HepG2 (cell line): ENCODE measurements around the gene HEATR5B.

Experiments
- AHDC1 ChIP-seq: sonication (generic); formaldehyde crosslinking; IDR thresholded peaks from 2 replicates; pipeline ENCODE4 v1.5.1; 2020; ENCODE audit warnings: mild to moderate bottlenecking, missing genetic modification reagents, borderline replicate concordance
- CTCF ChIP-seq: sonication (generic); formaldehyde crosslinking; IDR thresholded peaks from 2 replicates; pipeline ENCODE4 v1.5.0; 2020; ENCODE audit warnings: mild to moderate bottlenecking, missing genetic modification reagents, moderate library complexity
- EZH2 ChIP-seq: conservative IDR thresholded peaks from 2 replicates; pipeline ENCODE4 v1.6.1; 2012; ENCODE audit warnings: mild to moderate bottlenecking, low read depth, low read length, moderate library complexity
- SUZ12 ChIP-seq: fragments of 150-350 bp; IDR thresholded peaks from 2 replicates; pipeline ENCODE4 v1.6.1; 2014; ENCODE audit warnings: low read depth, low read length
- TBP ChIP-seq: sonication (generic); formaldehyde crosslinking; IDR thresholded peaks from 2 replicates; pipeline ENCODE4 v1.5.0; 2020; ENCODE audit warnings: missing genetic modification reagents
- USF2 ChIP-seq, 2 experiments: sonication (generic) in 1 of 2; formaldehyde crosslinking in 1 of 2; IDR thresholded peaks; 2 replicates each; pipeline versions ENCODE4 v1.5.1 to v1.6.1; 2011 to 2020; ENCODE audit warnings: borderline replicate concordance in 1 of 2, low read depth in 1 of 2, low read length in 1 of 2, mild to moderate bottlenecking in 1 of 2, missing genetic modification reagents in 1 of 2, moderate library complexity in 1 of 2
- ZBTB33 ChIP-seq: sonication (generic); formaldehyde crosslinking; IDR thresholded peaks from 2 replicates; pipeline ENCODE4 v1.4.0; 2020; ENCODE audit warnings: missing genetic modification reagents
- ZNF513 ChIP-seq: sonication (generic); formaldehyde crosslinking; conservative IDR thresholded peaks from 2 replicates; pipeline ENCODE4 v1.5.0; 2020; ENCODE audit warnings: missing genetic modification reagents

- TF ChIP-seq CTCF = no peak
- TF ChIP-seq USF2 (IDR thresholded peaks at IDR 0.05; ENCODE audit: low read depth, low read length) = no peak
- no peak for TF ChIP-seq USF2 (CRISPR knock-in tag; IDR thresholded peaks at IDR 0.05; ENCODE audit: borderline replicate concordance)
- no peak for TF ChIP-seq SUZ12
- no peak for TF ChIP-seq ZNF513 (CRISPR knock-in tag)
- no peak for TF ChIP-seq AHDC1
- TF ChIP-seq ZBTB33 (CRISPR knock-in tag) = no peak
- no peak for TF ChIP-seq EZH2
- TF ChIP-seq TBP (CRISPR knock-in tag) = no peak
Observed at GRCh38 chr2:37111958-37112357, 27.8 kb upstream of the HEATR5B start.
